ENCODE data around the gene CREG2. TPM values are rescaled to one million over a fixed set of nuclear protein-coding genes. Genes with fewer than 3 reads are reported as not detected.

CREG2 gene
- total RNA-seq, 6 donors from 2014 or later, result 1.1 to 8.4 (median 1.6) TPM; not detected in 3

DNA sequence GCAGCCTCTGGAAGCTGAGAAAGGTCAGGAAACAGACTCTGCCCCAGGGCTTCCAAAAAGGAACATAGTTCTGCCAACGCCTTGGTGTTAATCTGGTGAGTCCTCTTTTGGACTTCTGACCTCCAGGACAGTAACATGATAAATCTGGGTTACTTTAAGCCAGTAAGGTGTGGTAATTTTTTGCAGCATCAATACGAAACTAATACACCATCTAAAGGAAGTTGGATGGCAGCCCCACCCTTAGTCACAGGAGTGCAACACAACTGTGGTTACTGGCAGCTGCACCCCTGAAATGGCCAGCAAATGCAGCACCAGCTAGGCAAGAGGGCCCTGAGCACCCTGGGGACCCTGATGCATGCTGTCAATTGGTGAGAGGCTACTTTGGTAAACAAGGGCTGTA lies 25.8 kb downstream of the CREG2 start:
- TF ChIP-seq, protein P1, sequence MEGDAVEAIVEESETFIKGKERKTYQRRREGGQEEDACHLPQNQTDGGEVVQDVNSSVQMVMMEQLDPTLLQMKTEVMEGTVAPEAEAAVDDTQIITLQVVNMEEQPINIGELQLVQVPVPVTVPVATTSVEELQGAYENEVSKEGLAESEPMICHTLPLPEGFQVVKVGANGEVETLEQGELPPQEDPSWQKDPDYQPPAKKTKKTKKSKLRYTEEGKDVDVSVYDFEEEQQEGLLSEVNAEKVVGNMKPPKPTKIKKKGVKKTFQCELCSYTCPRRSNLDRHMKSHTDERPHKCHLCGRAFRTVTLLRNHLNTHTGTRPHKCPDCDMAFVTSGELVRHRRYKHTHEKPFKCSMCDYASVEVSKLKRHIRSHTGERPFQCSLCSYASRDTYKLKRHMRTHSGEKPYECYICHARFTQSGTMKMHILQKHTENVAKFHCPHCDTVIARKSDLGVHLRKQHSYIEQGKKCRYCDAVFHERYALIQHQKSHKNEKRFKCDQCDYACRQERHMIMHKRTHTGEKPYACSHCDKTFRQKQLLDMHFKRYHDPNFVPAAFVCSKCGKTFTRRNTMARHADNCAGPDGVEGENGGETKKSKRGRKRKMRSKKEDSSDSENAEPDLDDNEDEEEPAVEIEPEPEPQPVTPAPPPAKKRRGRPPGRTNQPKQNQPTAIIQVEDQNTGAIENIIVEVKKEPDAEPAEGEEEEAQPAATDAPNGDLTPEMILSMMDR (IDR thresholded peaks at IDR 0.05), result no peak
- TF ChIP-seq POLR2AphosphoS5 (IDR thresholded peaks at IDR 0.05) (no peak), POLR2A (IDR thresholded peaks at IDR 0.05) (no peak), EP300 (IDR thresholded peaks at IDR 0.05) (no peak)
- 49 to 63% methylated on average over 2 of the region's 2 CpGs for WGBS, 2 donors
- Histone ChIP-seq H3K4me3 (no peak overlapping the region), H3K27ac (no peak overlapping the region), H3K36me3 (no peaks in the 10 kb centered on the region), H3K4me1 (no peaks in the 10 kb centered on the region), H3K9me3 (no peaks in the 10 kb centered on the region), H3K27me3 (no peaks in the 10 kb centered on the region)
- DNase-seq, result no peak
- ATAC-seq (ENCODE audit: low FRiP score in 2 of 2), result no peak

- H3K27ac ChIP-seq, result no peak overlapping the region
- DNase-seq (no peak), ATAC-seq (ENCODE audit: low FRiP score in 2 of 2) (peak in 1 of 2 donors; percentile 46)
- H3K4me1 ChIP-seq, result no peaks in the 10 kb centered on the region
- H3K27me3 ChIP-seq, result no peaks in the 10 kb centered on the region
- H3K9me3 ChIP-seq, result no peaks in the 10 kb centered on the region
- H3K36me3 ChIP-seq, result no peaks in the 10 kb centered on the region
- 69 to 80% methylated on average over 4 of the region's 4 CpGs for WGBS, 2 donors
- H3K4me3 ChIP-seq, result no peak overlapping the region
- no peak for TF ChIP-seq POLR2A (IDR thresholded peaks at IDR 0.05)
- TF ChIP-seq, protein P1 (IDR thresholded peaks at IDR 0.05), result no peak
- TF ChIP-seq POLR2AphosphoS5 (IDR thresholded peaks at IDR 0.05), result no peak
These were observed 26.2 kb downstream of the CREG2 start for GRCh38 chr2:101361121-101361520.

- DNase-seq (no peak), ATAC-seq (ENCODE audit: low FRiP score in 2 of 2) (no peak)
- Histone ChIP-seq H3K27me3 (no peaks in the 10 kb centered on the region), H3K4me3 (no peak overlapping the region), H3K27ac (no peak overlapping the region), H3K9me3 (no peaks in the 10 kb centered on the region), H3K4me1 (no peaks in the 10 kb centered on the region), H3K36me3 (no peaks in the 10 kb centered on the region)
- WGBS, 2 donors, result 62 to 93% methylated on average over 3 to 4 of the region's 4 CpGs
- no peak for TF ChIP-seq POLR2AphosphoS5 (IDR thresholded peaks at IDR 0.05)
- TF ChIP-seq, protein P1 (IDR thresholded peaks at IDR 0.05), result no peak
- no peak for TF ChIP-seq POLR2A (IDR thresholded peaks at IDR 0.05)
- no peak for TF ChIP-seq EP300 (IDR thresholded peaks at IDR 0.05)
These were observed 27.1 kb downstream of the CREG2 start for GRCh38 chr2:101360232-101360631.

DNA sequence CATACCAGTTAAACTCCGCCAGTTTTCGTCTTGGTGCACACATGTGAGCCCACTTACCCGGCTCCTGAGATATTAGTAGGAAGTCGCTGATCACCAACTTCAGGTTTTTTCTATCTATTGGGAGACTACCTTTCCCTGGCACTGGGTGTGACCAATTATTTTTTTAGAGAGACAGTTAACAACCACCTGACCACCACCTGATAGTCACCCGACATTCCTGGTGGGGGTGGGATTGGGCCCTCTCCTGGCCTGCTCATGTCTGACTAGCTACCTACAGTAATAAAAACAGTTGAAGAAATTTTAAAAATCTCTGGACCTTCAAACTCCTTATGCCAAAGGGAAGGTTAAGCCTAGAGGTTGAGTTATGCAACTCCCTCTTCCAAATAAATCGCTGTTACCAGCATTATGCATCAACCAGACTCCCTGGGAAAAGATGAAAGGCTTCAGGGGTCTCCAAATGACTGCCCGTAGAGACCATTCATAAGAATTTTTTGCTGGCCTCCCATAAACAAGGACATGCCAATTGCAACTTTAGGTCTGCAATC lies 27.8 kb downstream of the CREG2 start:
- Histone ChIP-seq H3K9me3 (no peaks in the 10 kb centered on the region), H3K27me3 (no peaks in the 10 kb centered on the region), H3K36me3 (no peaks in the 10 kb centered on the region), H3K4me3 (no peak overlapping the region), H3K27ac (no peak overlapping the region), H3K4me1 (no peaks in the 10 kb centered on the region)
- ATAC-seq (ENCODE audit: low FRiP score in 2 of 2), result no peak
- DNase-seq, result no peak
- TF ChIP-seq POLR2A (IDR thresholded peaks at IDR 0.05) (no peak), POLR2AphosphoS5 (IDR thresholded peaks at IDR 0.05) (no peak), EP300 (IDR thresholded peaks at IDR 0.05) (no peak)
- TF ChIP-seq, protein P1 (IDR thresholded peaks at IDR 0.05), result no peak
- WGBS, 2 donors, result 91 to 97% methylated on average over 7 of the region's 7 CpGs

DNA sequence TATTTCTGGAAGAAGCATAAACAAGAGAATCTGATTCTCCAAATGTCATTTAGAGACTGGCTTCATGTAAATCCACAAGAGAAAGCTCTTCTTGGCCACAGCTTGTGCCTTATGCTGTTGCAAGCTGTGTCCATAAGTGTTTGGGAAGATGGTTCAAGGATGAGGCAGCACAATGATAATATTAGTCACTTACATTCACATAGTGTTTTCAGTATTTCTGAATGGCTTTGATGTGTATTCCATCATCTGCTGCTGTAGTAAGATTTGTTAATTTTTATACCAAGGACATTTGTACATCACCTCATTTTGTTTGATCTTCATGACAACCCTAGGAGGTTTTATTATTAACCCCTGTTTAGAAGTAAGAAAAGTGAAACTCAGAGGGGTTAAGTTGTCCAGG lies 29.9 kb downstream of the CREG2 start:
- no peak overlapping the region for H3K27ac ChIP-seq
- H3K27me3 ChIP-seq, result no peaks in the 10 kb centered on the region
- no peak for DNase-seq
- H3K4me3 ChIP-seq, result no peak overlapping the region
- H3K9me3 ChIP-seq, result no peaks in the 10 kb centered on the region
- H3K36me3 ChIP-seq, result no peaks in the 10 kb centered on the region
- ATAC-seq (ENCODE audit: low FRiP score in 2 of 2), result no peak
- no peaks in the 10 kb centered on the region for H3K4me1 ChIP-seq
- TF ChIP-seq, protein P1 (IDR thresholded peaks at IDR 0.05), result no peak
- TF ChIP-seq POLR2A (IDR thresholded peaks at IDR 0.05) (no peak), EP300 (IDR thresholded peaks at IDR 0.05) (no peak)

All from upper lobe of left lung (tissue), 6 donors.